ENCODE results near the gene TLE1.

DNA sequence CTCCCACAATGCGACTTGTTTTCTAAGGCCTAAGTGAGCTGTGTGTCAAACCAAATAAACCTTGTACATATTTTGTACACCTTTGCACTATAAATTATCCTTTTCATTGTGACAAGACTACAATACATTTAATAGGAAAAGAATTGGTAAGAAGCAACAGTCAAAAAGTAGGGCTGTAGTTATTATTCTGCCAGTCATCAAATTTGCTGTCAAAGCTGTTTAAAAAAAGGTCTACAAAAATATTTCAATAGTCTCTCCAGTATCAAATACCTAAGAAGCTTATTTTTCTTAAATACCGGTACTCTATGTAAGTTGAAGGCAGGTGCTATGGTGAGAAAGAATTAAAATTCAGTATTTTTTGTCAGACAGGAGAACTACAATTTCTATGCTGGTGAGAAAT, 40.5 kb downstream of the TLE1 start:
- no peak for TF ChIP-seq POLR2A (IDR thresholded peaks at IDR 0.05)
- TF ChIP-seq, protein P1, sequence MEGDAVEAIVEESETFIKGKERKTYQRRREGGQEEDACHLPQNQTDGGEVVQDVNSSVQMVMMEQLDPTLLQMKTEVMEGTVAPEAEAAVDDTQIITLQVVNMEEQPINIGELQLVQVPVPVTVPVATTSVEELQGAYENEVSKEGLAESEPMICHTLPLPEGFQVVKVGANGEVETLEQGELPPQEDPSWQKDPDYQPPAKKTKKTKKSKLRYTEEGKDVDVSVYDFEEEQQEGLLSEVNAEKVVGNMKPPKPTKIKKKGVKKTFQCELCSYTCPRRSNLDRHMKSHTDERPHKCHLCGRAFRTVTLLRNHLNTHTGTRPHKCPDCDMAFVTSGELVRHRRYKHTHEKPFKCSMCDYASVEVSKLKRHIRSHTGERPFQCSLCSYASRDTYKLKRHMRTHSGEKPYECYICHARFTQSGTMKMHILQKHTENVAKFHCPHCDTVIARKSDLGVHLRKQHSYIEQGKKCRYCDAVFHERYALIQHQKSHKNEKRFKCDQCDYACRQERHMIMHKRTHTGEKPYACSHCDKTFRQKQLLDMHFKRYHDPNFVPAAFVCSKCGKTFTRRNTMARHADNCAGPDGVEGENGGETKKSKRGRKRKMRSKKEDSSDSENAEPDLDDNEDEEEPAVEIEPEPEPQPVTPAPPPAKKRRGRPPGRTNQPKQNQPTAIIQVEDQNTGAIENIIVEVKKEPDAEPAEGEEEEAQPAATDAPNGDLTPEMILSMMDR (IDR thresholded peaks at IDR 0.05) = no peak
- TF ChIP-seq POLR2AphosphoS5 (IDR thresholded peaks at IDR 0.05; ENCODE audit: insufficient read depth in 1 of 2, low read depth in 1 of 2) = no peak
